SK-N-SH treated with all-trans-retinoic acid at 6 μM for 48 hours (cell line): Measurements from ENCODE around the gene MSH6.

Experiments used
- ATAC-seq: fragments of 200-7000 bp; cut with Tn5 transposase; 3 replicates; pipeline ENCODE4 v1.9.1; 2020; ENCODE audit warnings: mild to moderate bottlenecking, moderate library complexity
- ARNTL ChIP-seq: fragments of 450-650 bp; formaldehyde crosslinking; IDR thresholded peaks from 2 replicates; pipeline ENCODE4 v1.5.0; 2020; ENCODE audit warnings: low read depth, mild to moderate bottlenecking, moderate library complexity, borderline replicate concordance
- BACH2 ChIP-seq: fragments of 250-450 bp; sonication (Bioruptor Pico); IDR thresholded peaks from 2 replicates; pipeline ENCODE4 v1.9.0; 2021; ENCODE audit warnings: mild to moderate bottlenecking, borderline replicate concordance
- CREB5 ChIP-seq: fragments of 250-450 bp; sonication (Bioruptor Pico); IDR thresholded peaks from 2 replicates; pipeline ENCODE4 v1.5.1; 2020; ENCODE audit warnings: low read depth, mild to moderate bottlenecking, moderate library complexity
- CSDC2 ChIP-seq: fragments of 250-450 bp; sonication (Bioruptor Pico); IDR thresholded peaks from 2 replicates; pipeline ENCODE4 v1.5.0; 2020; ENCODE audit warnings: mild to moderate bottlenecking, moderate library complexity
- ESRRG ChIP-seq: fragments of 250-450 bp; sonication (Bioruptor Pico); IDR thresholded peaks from 2 replicates; pipeline ENCODE4 v1.6.1; 2021; ENCODE audit warnings: mild to moderate bottlenecking
- GLIS3 ChIP-seq: fragments of 250-450 bp; sonication (Bioruptor Pico); IDR thresholded peaks from 2 replicates; pipeline ENCODE4 v1.5.0; 2020; ENCODE audit warnings: mild to moderate bottlenecking, moderate library complexity
- ISL1 ChIP-seq: fragments of 250-450 bp; sonication (Bioruptor Pico); IDR thresholded peaks from 2 replicates; pipeline ENCODE4 v2.1.2; 2022; ENCODE audit warnings: mild to moderate bottlenecking, moderate library complexity
- OSR1 ChIP-seq: fragments of 250-450 bp; sonication (Bioruptor Pico); IDR thresholded peaks from 2 replicates; pipeline ENCODE4 v1.8.0; 2022; ENCODE audit warnings: moderate library complexity, mild to moderate bottlenecking, inconsistent platforms
- PPARA ChIP-seq: fragments of 250-450 bp; sonication (Bioruptor Pico); IDR thresholded peaks from 2 replicates; pipeline ENCODE4 v1.5.0; 2020; ENCODE audit warnings: mild to moderate bottlenecking, borderline replicate concordance
- RARB ChIP-seq: fragments of 250-450 bp; sonication (Bioruptor Pico); IDR thresholded peaks from 2 replicates; pipeline ENCODE4 v1.8.0; 2021; ENCODE audit warnings: mild to moderate bottlenecking, moderate library complexity
- SNAI2 ChIP-seq: fragments of 250-450 bp; sonication (Bioruptor Pico); IDR thresholded peaks from 2 replicates; pipeline ENCODE4 v1.5.0; 2020; ENCODE audit warnings: mild to moderate bottlenecking, moderate library complexity
- TCF4 ChIP-seq: fragments of 250-450 bp; sonication (Bioruptor Pico); IDR thresholded peaks from 2 replicates; pipeline ENCODE4 v1.8.0; 2021; ENCODE audit warnings: mild to moderate bottlenecking, moderate library complexity, borderline replicate concordance
- TOX ChIP-seq: fragments of 250-450 bp; sonication (Bioruptor Pico); IDR thresholded peaks from 2 replicates; pipeline ENCODE4 v1.8.0; 2021; ENCODE audit warnings: mild to moderate bottlenecking, moderate library complexity, borderline replicate concordance
- ZC3H10 ChIP-seq: fragments of 250-450 bp; sonication (Bioruptor Pico); IDR thresholded peaks from 2 replicates; pipeline ENCODE4 v1.5.1; 2021; ENCODE audit warnings: mild to moderate bottlenecking, moderate library complexity
- ZFP3 ChIP-seq: fragments of 250-450 bp; sonication (Bioruptor Pico); IDR thresholded peaks from 2 replicates; pipeline ENCODE4 v1.5.0; 2020; ENCODE audit warnings: mild to moderate bottlenecking, moderate library complexity
- ZFP30 ChIP-seq: fragments of 450-650 bp; formaldehyde crosslinking; IDR thresholded peaks from 2 replicates; pipeline ENCODE4 v1.5.0; 2022; ENCODE audit warnings: mild to moderate bottlenecking, moderate library complexity
- ZNF70 ChIP-seq: fragments of 450-650 bp; formaldehyde crosslinking; IDR thresholded peaks from 2 replicates; pipeline ENCODE4 v1.5.0; 2020; ENCODE audit warnings: mild to moderate bottlenecking, moderate library complexity
- ZNF8 ChIP-seq: fragments of 450-650 bp; formaldehyde crosslinking; IDR thresholded peaks from 2 replicates; pipeline ENCODE4 v1.5.0; 2020; ENCODE audit warnings: mild to moderate bottlenecking, moderate library complexity
- TF ChIP-seq, protein P1 (sequence below): fragments of 250-450 bp; sonication (Bioruptor Pico); IDR thresholded peaks from 2 replicates; pipeline ENCODE4 v1.5.0; 2020; ENCODE audit warnings: mild to moderate bottlenecking, moderate library complexity
- TF ChIP-seq, protein P2 (sequence below): fragments of 250-450 bp; sonication (Bioruptor Pico); IDR thresholded peaks from 2 replicates; pipeline ENCODE4 v1.8.0; 2021; ENCODE audit warnings: low read depth, mild to moderate bottlenecking, moderate library complexity, borderline replicate concordance
- TF ChIP-seq, protein P3 (sequence below): fragments of 250-450 bp; sonication (Bioruptor Pico); IDR thresholded peaks from 2 replicates; pipeline ENCODE4 v1.8.0; 2020; ENCODE audit warnings: mild to moderate bottlenecking, moderate library complexity, borderline replicate concordance
- TF ChIP-seq, protein P4 (sequence below): fragments of 250-450 bp; sonication (Bioruptor Pico); IDR thresholded peaks from 2 replicates; pipeline ENCODE4 v1.5.1; 2021; ENCODE audit warnings: mild to moderate bottlenecking, moderate library complexity

The MSH6 gene

GRCh38 chr2:47805850-47806249 is 22.9 kb downstream of the MSH6 start:
- ATAC-seq: no peak
- TF ChIP-seq ZFP30: no peak
- no peak for TF ChIP-seq OSR1 (CRISPR knock-in tag)
- TF ChIP-seq, protein P1, sequence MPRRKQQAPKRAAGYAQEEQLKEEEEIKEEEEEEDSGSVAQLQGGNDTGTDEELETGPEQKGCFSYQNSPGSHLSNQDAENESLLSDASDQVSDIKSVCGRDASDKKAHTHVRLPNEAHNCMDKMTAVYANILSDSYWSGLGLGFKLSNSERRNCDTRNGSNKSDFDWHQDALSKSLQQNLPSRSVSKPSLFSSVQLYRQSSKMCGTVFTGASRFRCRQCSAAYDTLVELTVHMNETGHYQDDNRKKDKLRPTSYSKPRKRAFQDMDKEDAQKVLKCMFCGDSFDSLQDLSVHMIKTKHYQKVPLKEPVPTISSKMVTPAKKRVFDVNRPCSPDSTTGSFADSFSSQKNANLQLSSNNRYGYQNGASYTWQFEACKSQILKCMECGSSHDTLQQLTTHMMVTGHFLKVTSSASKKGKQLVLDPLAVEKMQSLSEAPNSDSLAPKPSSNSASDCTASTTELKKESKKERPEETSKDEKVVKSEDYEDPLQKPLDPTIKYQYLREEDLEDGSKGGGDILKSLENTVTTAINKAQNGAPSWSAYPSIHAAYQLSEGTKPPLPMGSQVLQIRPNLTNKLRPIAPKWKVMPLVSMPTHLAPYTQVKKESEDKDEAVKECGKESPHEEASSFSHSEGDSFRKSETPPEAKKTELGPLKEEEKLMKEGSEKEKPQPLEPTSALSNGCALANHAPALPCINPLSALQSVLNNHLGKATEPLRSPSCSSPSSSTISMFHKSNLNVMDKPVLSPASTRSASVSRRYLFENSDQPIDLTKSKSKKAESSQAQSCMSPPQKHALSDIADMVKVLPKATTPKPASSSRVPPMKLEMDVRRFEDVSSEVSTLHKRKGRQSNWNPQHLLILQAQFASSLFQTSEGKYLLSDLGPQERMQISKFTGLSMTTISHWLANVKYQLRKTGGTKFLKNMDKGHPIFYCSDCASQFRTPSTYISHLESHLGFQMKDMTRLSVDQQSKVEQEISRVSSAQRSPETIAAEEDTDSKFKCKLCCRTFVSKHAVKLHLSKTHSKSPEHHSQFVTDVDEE (CRISPR knock-in tag): no peak
- TF ChIP-seq ZC3H10 (CRISPR knock-in tag): no peak
- TF ChIP-seq, protein P2, sequence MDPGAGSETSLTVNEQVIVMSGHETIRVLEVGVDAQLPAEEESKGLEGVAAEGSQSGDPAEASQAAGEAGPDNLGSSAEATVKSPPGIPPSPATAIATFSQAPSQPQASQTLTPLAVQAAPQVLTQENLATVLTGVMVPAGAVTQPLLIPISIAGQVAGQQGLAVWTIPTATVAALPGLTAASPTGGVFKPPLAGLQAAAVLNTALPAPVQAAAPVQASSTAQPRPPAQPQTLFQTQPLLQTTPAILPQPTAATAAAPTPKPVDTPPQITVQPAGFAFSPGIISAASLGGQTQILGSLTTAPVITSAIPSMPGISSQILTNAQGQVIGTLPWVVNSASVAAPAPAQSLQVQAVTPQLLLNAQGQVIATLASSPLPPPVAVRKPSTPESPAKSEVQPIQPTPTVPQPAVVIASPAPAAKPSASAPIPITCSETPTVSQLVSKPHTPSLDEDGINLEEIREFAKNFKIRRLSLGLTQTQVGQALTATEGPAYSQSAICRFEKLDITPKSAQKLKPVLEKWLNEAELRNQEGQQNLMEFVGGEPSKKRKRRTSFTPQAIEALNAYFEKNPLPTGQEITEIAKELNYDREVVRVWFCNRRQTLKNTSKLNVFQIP (CRISPR knock-in tag): no peak
- TF ChIP-seq GLIS3: no peak
- TF ChIP-seq TCF4 (CRISPR knock-in tag): no peak
- TF ChIP-seq RARB (CRISPR knock-in tag): no peak
- no peak for TF ChIP-seq SNAI2 (CRISPR knock-in tag)
- no peak for TF ChIP-seq ISL1 (CRISPR knock-in tag)
- TF ChIP-seq CREB5 (CRISPR knock-in tag): no peak
- TF ChIP-seq TOX: no peak
- no peak for TF ChIP-seq CSDC2

- no peak for ATAC-seq
Observed at GRCh38 chr2:47808614-47809013, 25.7 kb downstream of the MSH6 start.

DNA sequence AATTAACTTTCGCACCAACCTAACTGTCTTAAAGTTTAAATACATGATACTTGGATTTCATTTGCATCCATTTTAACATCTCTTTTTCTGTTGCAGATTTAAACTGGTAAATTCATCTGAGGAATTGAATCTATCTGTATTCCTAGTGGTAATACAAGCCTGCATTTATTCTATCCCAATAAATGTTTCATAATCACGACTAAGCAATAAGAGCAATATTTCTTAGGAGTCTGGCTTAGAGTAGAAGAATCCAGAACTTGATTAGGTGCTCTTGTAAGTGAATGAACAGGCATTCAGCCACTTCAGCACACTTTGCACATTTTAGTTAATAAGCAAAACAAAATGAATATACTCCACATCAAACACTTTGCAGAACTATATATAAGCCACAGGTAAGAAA is 27.0 kb downstream of the MSH6 start:
- TF ChIP-seq BACH2 (CRISPR knock-in tag) (no peak), ZFP30 (no peak)
- ATAC-seq: no peak

More at GRCh38 chr2:47808614-47809013, 25.7 kb downstream of the MSH6 start:
- TF ChIP-seq ZFP3 (CRISPR knock-in tag) (no peak), ZFP30 (no peak), ARNTL (CRISPR knock-in tag) (no peak), SNAI2 (CRISPR knock-in tag) (no peak), ESRRG (CRISPR knock-in tag) (no peak), TOX (no peak), ZC3H10 (CRISPR knock-in tag) (no peak), CREB5 (CRISPR knock-in tag) (no peak)
- TF ChIP-seq, all 23 proteins: peak for 0

DNA sequence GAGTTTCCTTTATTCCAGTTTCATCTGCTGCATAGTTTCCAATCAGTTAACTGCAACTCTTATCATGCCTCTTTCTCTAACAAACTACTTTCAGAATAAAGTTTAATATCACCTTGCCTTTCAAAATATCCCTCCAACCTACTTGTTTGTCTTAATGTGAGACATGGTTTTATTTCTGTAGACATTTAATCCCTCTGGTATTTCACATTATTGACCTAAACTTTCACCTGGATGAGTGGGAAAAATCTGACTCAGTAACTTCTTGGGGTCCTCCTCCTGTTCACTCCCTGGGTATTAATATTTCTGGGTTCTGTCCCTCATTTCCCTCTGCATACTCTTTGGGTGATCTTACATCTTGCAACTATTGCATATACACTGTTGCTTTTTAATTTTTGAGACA is 27.9 kb downstream of the MSH6 start:
- no peak for ATAC-seq
- TF ChIP-seq ZNF8 (CRISPR knock-in tag) (no peak), ISL1 (CRISPR knock-in tag) (no peak), PPARA (CRISPR knock-in tag) (no peak), RARB (CRISPR knock-in tag) (no peak), ZFP30 (no peak), TCF4 (CRISPR knock-in tag) (no peak), GLIS3 (no peak), ZNF70 (CRISPR knock-in tag) (no peak), OSR1 (CRISPR knock-in tag) (no peak), ESRRG (CRISPR knock-in tag) (no peak)
- TF ChIP-seq, protein P2 (CRISPR knock-in tag): no peak
- TF ChIP-seq, protein P3, sequence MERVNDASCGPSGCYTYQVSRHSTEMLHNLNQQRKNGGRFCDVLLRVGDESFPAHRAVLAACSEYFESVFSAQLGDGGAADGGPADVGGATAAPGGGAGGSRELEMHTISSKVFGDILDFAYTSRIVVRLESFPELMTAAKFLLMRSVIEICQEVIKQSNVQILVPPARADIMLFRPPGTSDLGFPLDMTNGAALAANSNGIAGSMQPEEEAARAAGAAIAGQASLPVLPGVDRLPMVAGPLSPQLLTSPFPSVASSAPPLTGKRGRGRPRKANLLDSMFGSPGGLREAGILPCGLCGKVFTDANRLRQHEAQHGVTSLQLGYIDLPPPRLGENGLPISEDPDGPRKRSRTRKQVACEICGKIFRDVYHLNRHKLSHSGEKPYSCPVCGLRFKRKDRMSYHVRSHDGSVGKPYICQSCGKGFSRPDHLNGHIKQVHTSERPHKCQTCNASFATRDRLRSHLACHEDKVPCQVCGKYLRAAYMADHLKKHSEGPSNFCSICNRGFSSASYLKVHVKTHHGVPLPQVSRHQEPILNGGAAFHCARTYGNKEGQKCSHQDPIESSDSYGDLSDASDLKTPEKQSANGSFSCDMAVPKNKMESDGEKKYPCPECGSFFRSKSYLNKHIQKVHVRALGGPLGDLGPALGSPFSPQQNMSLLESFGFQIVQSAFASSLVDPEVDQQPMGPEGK: no peak
- TF ChIP-seq, protein P4, sequence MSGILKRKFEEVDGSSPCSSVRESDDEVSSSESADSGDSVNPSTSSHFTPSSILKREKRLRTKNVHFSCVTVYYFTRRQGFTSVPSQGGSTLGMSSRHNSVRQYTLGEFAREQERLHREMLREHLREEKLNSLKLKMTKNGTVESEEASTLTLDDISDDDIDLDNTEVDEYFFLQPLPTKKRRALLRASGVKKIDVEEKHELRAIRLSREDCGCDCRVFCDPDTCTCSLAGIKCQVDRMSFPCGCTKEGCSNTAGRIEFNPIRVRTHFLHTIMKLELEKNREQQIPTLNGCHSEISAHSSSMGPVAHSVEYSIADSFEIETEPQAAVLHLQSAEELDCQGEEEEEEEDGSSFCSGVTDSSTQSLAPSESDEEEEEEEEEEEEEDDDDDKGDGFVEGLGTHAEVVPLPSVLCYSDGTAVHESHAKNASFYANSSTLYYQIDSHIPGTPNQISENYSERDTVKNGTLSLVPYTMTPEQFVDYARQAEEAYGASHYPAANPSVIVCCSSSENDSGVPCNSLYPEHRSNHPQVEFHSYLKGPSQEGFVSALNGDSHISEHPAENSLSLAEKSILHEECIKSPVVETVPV: no peak
